Measurements from ENCODE around the gene SLC16A12. TPM values are rescaled to one million over a fixed set of nuclear protein-coding genes. Genes with fewer than 3 reads are reported as not detected.

SLC16A12 gene
- total and polyA plus RNA-seq, 2 of the 13 experiments (the other 11 are each of a cell fraction or from before 2014, with no cell fraction given), result 0.02 TPM; not detected in 1

GRCh38 chr10:89516149-89516832, 19.1 kb downstream of the SLC16A12 start:
- no peaks in the 10 kb centered on the region for H4K20me1 ChIP-seq (ENCODE audit: insufficient read depth, low read length)
- H3K36me3 ChIP-seq (replicated peaks in 1 of 2; ENCODE audit: control insufficient read depth in 1 of 2, insufficient read depth in 2 of 2, low read length in 2 of 2), result no peaks in the 10 kb centered on the region
- WGBS (ENCODE audit: low lambda C conversion rate), result 4% methylated on average over 7 of the region's 7 CpGs
- ATAC-seq (no peak), DNase-seq (ENCODE audit: low spot score) (no peak), FAIRE-seq (no peak)
- BruUV-seq (replicated peaks), result no TSS peak
- in situ Hi-C loops (cut with HindIII; ENCODE audit: extremely low pct_ligation_motif_present, low pct_unique_long_range_greater_than_20kb) (no loop called here), intact Hi-C loops (cut with micrococcal nuclease; ENCODE audit: unreplicated experiment) (no loop called here)
- POLR2A ChIA-PET, result no interaction called here
- no peak overlapping the region for H3K4me3 ChIP-seq (replicated peaks in 1 of 3; ENCODE audit: insufficient read depth in 1 of 3, low read depth in 2 of 3, low read length in 3 of 3)
- TF ChIP-seq ATF7 (IDR thresholded peaks at IDR 0.05) (peak; percentile 41; the same call in 1 of the 2 replicates), ATF7 (CRISPR knock-in tag; IDR thresholded peaks at IDR 0.05) (no peak), ZNF713 (CRISPR knock-in tag; IDR thresholded peaks at IDR 0.05) (no peak), CREB1 (IDR thresholded peaks at IDR 0.05) (0 out of 2 replicates have a peak, but pooled peaks have one; percentile 36), CREB1 (CRISPR knock-in tag; IDR thresholded peaks at IDR 0.05) (no peak)
- H3K9me3 ChIP-seq (ENCODE audit: low read length), result no peaks in the 10 kb centered on the region
- H3K27ac ChIP-seq (ENCODE audit: extremely low read length, insufficient read depth, low read length), result no peak overlapping the region
- H3K4me2 ChIP-seq (ENCODE audit: low read depth, low read length), result 0 out of 2 replicates have a peak overlapping the region, but pooled peaks have one; percentile 5
- no peak overlapping the region for H2AFZ ChIP-seq (ENCODE audit: low read length)
- CTCF ChIA-PET (ENCODE audit: low intra/inter-chr PET ratio, low total read pairs), result no interaction called here
- no peak overlapping the region for H3K9ac ChIP-seq (ENCODE audit: insufficient read depth, low read depth, low read length)
- no peaks in the 10 kb centered on the region; a peak in 1 of 5 replicates for H3K27me3 ChIP-seq (ENCODE audit: control insufficient read depth in 1 of 2, insufficient read depth in 2 of 2, low read length in 2 of 2)
- H3K4me1 ChIP-seq (ENCODE audit: insufficient read depth, low read length), result peaks cover 8% of the 10 kb centered on the region; the same call in 1 of the 2 replicates
- H3K79me2 ChIP-seq (ENCODE audit: insufficient read depth, low read length), result no peaks in the 10 kb centered on the region

GRCh38 chr10:89515031-89515841, 20.2 kb downstream of the SLC16A12 start:
- POLR2A ChIA-PET, result no interaction called here
- in situ Hi-C loops (cut with HindIII; ENCODE audit: extremely low pct_ligation_motif_present, low pct_unique_long_range_greater_than_20kb), result no loop called here
- Histone ChIP-seq H3K36me3 (replicated peaks in 1 of 2; ENCODE audit: control insufficient read depth in 1 of 2, insufficient read depth in 2 of 2, low read length in 2 of 2) (no peaks in the 10 kb centered on the region), H2AFZ (ENCODE audit: low read length) (no peak overlapping the region), H3K4me1 (ENCODE audit: insufficient read depth, low read length) (peaks cover 8% of the 10 kb centered on the region; the same call in 1 of the 2 replicates), H3K4me2 (ENCODE audit: low read depth, low read length) (no peak overlapping the region), H3K27ac (ENCODE audit: extremely low read length, insufficient read depth, low read length) (no peak overlapping the region), H3K9me3 (ENCODE audit: low read length) (no peaks in the 10 kb centered on the region), H3K4me3 (replicated peaks in 1 of 3; ENCODE audit: insufficient read depth in 1 of 3, low read depth in 2 of 3, low read length in 3 of 3) (no peak overlapping the region), H4K20me1 (ENCODE audit: insufficient read depth, low read length) (no peaks in the 10 kb centered on the region), H3K9ac (ENCODE audit: insufficient read depth, low read depth, low read length) (no peak overlapping the region), H3K27me3 (ENCODE audit: control insufficient read depth in 1 of 2, insufficient read depth in 2 of 2, low read length in 2 of 2) (no peaks in the 10 kb centered on the region; a peak in 1 of 5 replicates), H3K79me2 (ENCODE audit: insufficient read depth, low read length) (no peaks in the 10 kb centered on the region)
- TF ChIP-seq PAF1 (CRISPR knock-in tag; IDR thresholded peaks at IDR 0.05) (no peak), ATRX (CRISPR knock-in tag; IDR thresholded peaks at IDR 0.05; ENCODE audit: borderline replicate concordance) (no peak), ZNF574 (CRISPR knock-in tag; IDR thresholded peaks at IDR 0.05) (no peak), USF2 (IDR thresholded peaks at IDR 0.05; ENCODE audit: low read depth, low read length) (no peak), USF2 (CRISPR knock-in tag; IDR thresholded peaks at IDR 0.05; ENCODE audit: borderline replicate concordance) (no peak), ZNF557 (CRISPR knock-in tag; IDR thresholded peaks at IDR 0.05) (no peak), ATF3 (CRISPR knock-in tag; IDR thresholded peaks at IDR 0.05) (no peak), ZBTB1 (CRISPR knock-in tag; IDR thresholded peaks at IDR 0.05; ENCODE audit: borderline replicate concordance) (no peak)
- FAIRE-seq, result no peak
- DNase-seq (ENCODE audit: low spot score), result no peak
- no peak for ATAC-seq
- WGBS (ENCODE audit: low lambda C conversion rate), result 47% methylated on average over 8 of the region's 8 CpGs
- no TSS peak for BruUV-seq (replicated peaks)
- intact Hi-C loops (cut with micrococcal nuclease; ENCODE audit: unreplicated experiment), result no loop called here
- CTCF ChIA-PET (ENCODE audit: low intra/inter-chr PET ratio, low total read pairs), result no interaction called here
